SU-DHL-6 (cell line): ENCODE data around the gene FSTL4.

Experiments used
- H2AFZ ChIP-seq: fragments of 200-600 bp; sonication (generic); 2 replicates; pipeline ENCODE4 v1.6.1; 2014; ENCODE audit warnings: low read depth, mild to moderate bottlenecking, moderate library complexity, mixed read lengths, antibody characterized with exemption, low read length; ENCODE audit not compliant: severe bottlenecking
- H3F3A ChIP-seq: fragments of 200-600 bp; shearing (Covaris generic); 2 replicates; pipeline ENCODE4 v1.6.0; 2016; ENCODE audit warnings: antibody characterized with exemption, mild to moderate bottlenecking; ENCODE audit not compliant: insufficient read depth
- H3K27ac ChIP-seq: fragments of 200-600 bp; sonication (generic); 2 replicates; pipeline ENCODE4 v1.5.1; 2016; ENCODE audit warnings: low read depth, mild to moderate bottlenecking, low read length, moderate library complexity, mixed read lengths
- H3K27me3 ChIP-seq: fragments of 200-600 bp; sonication (generic), shearing (Covaris generic); 2 replicates; pipeline ENCODE4 v1.6.0; 2014; ENCODE audit warnings: mild to moderate bottlenecking, low read length
- H3K36me3 ChIP-seq: fragments of 200-600 bp; sonication (generic); 2 replicates; pipeline ENCODE4 v1.6.1; 2014; ENCODE audit warnings: mild to moderate bottlenecking, low read length, mixed read lengths
- H3K4me2 ChIP-seq: fragments of 300-600, 200-600 bp; shearing (Covaris generic), sonication (generic); 2 replicates; pipeline ENCODE4 v1.6.0; 2014; ENCODE audit warnings: low read length, low read depth, mild to moderate bottlenecking; ENCODE audit not compliant: poor library complexity, severe bottlenecking
- H3K4me3 ChIP-seq: fragments of 200-600 bp; sonication (generic); 2 replicates; pipeline ENCODE4 v1.5.1; 2014; ENCODE audit warnings: antibody characterized with exemption, low read length, mild to moderate bottlenecking, mixed read lengths; ENCODE audit not compliant: insufficient read depth, poor library complexity, severe bottlenecking
- H3K79me2 ChIP-seq: fragments of 200-600 bp; sonication (generic); 2 replicates; pipeline ENCODE4 v1.6.1; 2014; ENCODE audit warnings: mild to moderate bottlenecking, low read length, moderate library complexity; ENCODE audit not compliant: insufficient read depth
- H3K9ac ChIP-seq: fragments of 200-600 bp; sonication (generic); 2 replicates; pipeline ENCODE4 v1.7.0; 2014; ENCODE audit warnings: mild to moderate bottlenecking, low read length
- H3K9me2 ChIP-seq: fragments of 200-600 bp; sonication (generic); replicated peaks from 2 replicates; pipeline ENCODE4 v1.6.1; 2014; ENCODE audit warnings: low read length; ENCODE audit not compliant: insufficient read depth
- H3K9me3 ChIP-seq: fragments of 200-600 bp; sonication (generic); 2 replicates; pipeline ENCODE4 v1.6.1; 2014; ENCODE audit warnings: low read length, mixed read lengths; ENCODE audit not compliant: insufficient read depth
- H4K20me1 ChIP-seq: fragments of 200-600 bp; sonication (generic); 2 replicates; pipeline ENCODE4 v1.6.1; 2014; ENCODE audit warnings: low read depth, mild to moderate bottlenecking, antibody characterized with exemption, low read length, moderate library complexity, mixed read lengths
- CTCF ChIP-seq: fragments of 200-600 bp; sonication (generic); IDR thresholded peaks from one replicate; pipeline ENCODE4 v1.5.1; 2017; ENCODE audit warnings: antibody characterized with exemption, mild to moderate bottlenecking, low read length, moderate library complexity; ENCODE audit not compliant: insufficient read depth, poor library complexity, severe bottlenecking
- EZH2phosphoT487 ChIP-seq: fragments of 200-600 bp; sonication (generic), shearing (Covaris generic); conservative IDR thresholded peaks from 2 replicates; pipeline ENCODE4 v1.6.1; 2018; ENCODE audit warnings: mild to moderate bottlenecking, antibody characterized with exemption, low read length, moderate library complexity, mixed read lengths

FSTL4 gene

GRCh38 chr5:133637206-133637605, 24.9 kb upstream of the FSTL4 start:
- Histone ChIP-seq H3K27me3 (no peaks in the 10 kb centered on the region), H3K4me2 (no peak overlapping the region), H3K9me3 (no peaks in the 10 kb centered on the region), H3K27ac (no peak overlapping the region), H3K9ac (no peak overlapping the region), H3K4me3 (no peak overlapping the region), H2AFZ (no peak overlapping the region), H3K79me2 (no peaks in the 10 kb centered on the region), H4K20me1 (no peaks in the 10 kb centered on the region), H3F3A (no peaks in the 10 kb centered on the region), H3K9me2 (no peaks in the 10 kb centered on the region), H3K36me3 (no peaks in the 10 kb centered on the region)
- no peak for TF ChIP-seq CTCF
- no peak for TF ChIP-seq EZH2phosphoT487

- H4K20me1 ChIP-seq: no peaks in the 10 kb centered on the region
- H3K9me3 ChIP-seq: no peaks in the 10 kb centered on the region
- TF ChIP-seq EZH2phosphoT487 (no peak), CTCF (no peak)
- no peaks in the 10 kb centered on the region for H3K79me2 ChIP-seq
- no peak overlapping the region for H2AFZ ChIP-seq
- no peaks in the 10 kb centered on the region for H3K36me3 ChIP-seq
- H3K27me3 ChIP-seq: no peaks in the 10 kb centered on the region
- H3F3A ChIP-seq: no peaks in the 10 kb centered on the region
- H3K9ac ChIP-seq: no peak overlapping the region
- no peak overlapping the region for H3K27ac ChIP-seq
- no peak overlapping the region for H3K4me2 ChIP-seq
- H3K4me3 ChIP-seq: no peak overlapping the region
- H3K9me2 ChIP-seq: no peaks in the 10 kb centered on the region
Measured at GRCh38 chr5:133635051-133635450, 22.7 kb upstream of the FSTL4 start.

- no peak overlapping the region for H3K4me3 ChIP-seq
- no peaks in the 10 kb centered on the region for H3K36me3 ChIP-seq
- H2AFZ ChIP-seq: no peak overlapping the region
- H3K27ac ChIP-seq: no peak overlapping the region
- TF ChIP-seq EZH2phosphoT487 (no peak), CTCF (no peak)
- H3K27me3 ChIP-seq: no peaks in the 10 kb centered on the region
- no peaks in the 10 kb centered on the region for H3K9me2 ChIP-seq
- no peak overlapping the region for H3K4me2 ChIP-seq
- H3K79me2 ChIP-seq: no peaks in the 10 kb centered on the region
- no peaks in the 10 kb centered on the region for H4K20me1 ChIP-seq
- H3F3A ChIP-seq: no peaks in the 10 kb centered on the region
- H3K9ac ChIP-seq: no peak overlapping the region
- no peaks in the 10 kb centered on the region for H3K9me3 ChIP-seq
Measured at GRCh38 chr5:133627180-133627579, 14.8 kb upstream of the FSTL4 start.

GRCh38 chr5:133624316-133624715, 12.0 kb upstream of the FSTL4 start:
- no peak overlapping the region for H3K9ac ChIP-seq
- H3F3A ChIP-seq: no peaks in the 10 kb centered on the region
- no peaks in the 10 kb centered on the region for H3K36me3 ChIP-seq
- no peak overlapping the region for H3K4me3 ChIP-seq
- no peaks in the 10 kb centered on the region for H4K20me1 ChIP-seq
- no peak overlapping the region for H3K4me2 ChIP-seq
- H3K27me3 ChIP-seq: no peaks in the 10 kb centered on the region
- H3K9me2 ChIP-seq: no peaks in the 10 kb centered on the region
- TF ChIP-seq EZH2phosphoT487 (no peak), CTCF (no peak)
- no peak overlapping the region for H2AFZ ChIP-seq
- H3K79me2 ChIP-seq: no peaks in the 10 kb centered on the region
- no peak overlapping the region for H3K27ac ChIP-seq
- H3K9me3 ChIP-seq: no peaks in the 10 kb centered on the region
